ENCODE results near the gene TPMT. TPM values are rescaled to one million over a fixed set of nuclear protein-coding genes. Genes with fewer than 3 reads are reported as not detected.

TPMT gene
- total and polyA plus RNA-seq, 4 donors = 10.3 to 28.6 (median 25.7) TPM

DNA sequence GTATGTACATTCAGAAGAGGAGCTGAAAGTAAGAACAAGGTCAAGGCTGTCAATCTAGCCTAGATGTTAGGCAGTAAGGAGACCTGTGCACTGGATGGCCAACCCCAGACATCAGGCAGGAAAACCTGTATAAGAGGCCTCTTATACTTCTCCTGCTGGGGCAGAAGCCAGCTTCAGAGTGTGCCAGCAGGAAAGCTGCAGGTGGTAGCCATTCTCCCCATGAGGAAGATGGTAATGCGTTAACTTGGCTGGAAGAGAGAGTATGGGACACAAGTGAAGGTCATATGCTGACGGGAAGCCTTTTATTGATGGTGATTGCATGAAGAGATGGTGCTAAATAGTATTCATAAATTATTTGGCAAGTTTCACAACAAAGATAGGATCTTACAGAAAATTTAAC lies 53.0 kb downstream of the TPMT start:
- Histone ChIP-seq H3K9me3 (ENCODE audit: control insufficient read depth in 4 of 4, low read length in 3 of 4) (no peaks in the 10 kb centered on the region), H3K27ac (ENCODE audit: low read depth in 1 of 2, low read length in 2 of 2) (no peak overlapping the region), H3K27me3 (ENCODE audit: control insufficient read depth in 4 of 4, insufficient read depth in 4 of 4, low read length in 3 of 4) (no peaks in the 10 kb centered on the region), H3K4me1 (ENCODE audit: control insufficient read depth in 4 of 4, insufficient read depth in 4 of 4, low read length in 3 of 4) (no peaks in the 10 kb centered on the region), H3K4me3 (ENCODE audit: low read depth in 1 of 3, low read length in 3 of 3) (no peak overlapping the region), H3K36me3 (ENCODE audit: control insufficient read depth in 4 of 4, insufficient read depth in 3 of 4, low read depth in 1 of 4, low read length in 3 of 4) (no peaks in the 10 kb centered on the region), H3K9ac (ENCODE audit: low read depth in 1 of 2, low read length in 2 of 2) (no peak overlapping the region)
- DNase-seq (ENCODE audit: low spot score) = no peak
- 93% methylated on average over 2 of the region's 2 CpGs for WGBS
- TF ChIP-seq NR2F2 (IDR thresholded peaks at IDR 0.05) (no peak), FOXA1 (IDR thresholded peaks at IDR 0.05) (no peak), HNF4A (conservative IDR thresholded peaks at IDR 0.05) (no peak), JUND (IDR thresholded peaks at IDR 0.05) (no peak), EGR1 (IDR thresholded peaks at IDR 0.05; ENCODE audit: low read depth in 2 of 2) (no peak), CTCF (IDR thresholded peaks at IDR 0.05; ENCODE audit: low read depth, low read length, missing input control) (no peak), RXRA (IDR thresholded peaks at IDR 0.05) (no peak), SP1 (IDR thresholded peaks at IDR 0.05) (no peak), GABPA (IDR thresholded peaks at IDR 0.05 in 1 of 2, conservative IDR thresholded peaks at IDR 0.05 in 1 of 2) (no peak), MAX (IDR thresholded peaks at IDR 0.05) (no peak), REST (IDR thresholded peaks at IDR 0.05) (no peak), HNF4G (IDR thresholded peaks at IDR 0.05) (no peak), YY1 (IDR thresholded peaks at IDR 0.05) (no peak), TAF1 (conservative IDR thresholded peaks at IDR 0.05) (no peak), FOXA2 (IDR thresholded peaks at IDR 0.05) (no peak)
- TF ChIP-seq, protein P1, sequence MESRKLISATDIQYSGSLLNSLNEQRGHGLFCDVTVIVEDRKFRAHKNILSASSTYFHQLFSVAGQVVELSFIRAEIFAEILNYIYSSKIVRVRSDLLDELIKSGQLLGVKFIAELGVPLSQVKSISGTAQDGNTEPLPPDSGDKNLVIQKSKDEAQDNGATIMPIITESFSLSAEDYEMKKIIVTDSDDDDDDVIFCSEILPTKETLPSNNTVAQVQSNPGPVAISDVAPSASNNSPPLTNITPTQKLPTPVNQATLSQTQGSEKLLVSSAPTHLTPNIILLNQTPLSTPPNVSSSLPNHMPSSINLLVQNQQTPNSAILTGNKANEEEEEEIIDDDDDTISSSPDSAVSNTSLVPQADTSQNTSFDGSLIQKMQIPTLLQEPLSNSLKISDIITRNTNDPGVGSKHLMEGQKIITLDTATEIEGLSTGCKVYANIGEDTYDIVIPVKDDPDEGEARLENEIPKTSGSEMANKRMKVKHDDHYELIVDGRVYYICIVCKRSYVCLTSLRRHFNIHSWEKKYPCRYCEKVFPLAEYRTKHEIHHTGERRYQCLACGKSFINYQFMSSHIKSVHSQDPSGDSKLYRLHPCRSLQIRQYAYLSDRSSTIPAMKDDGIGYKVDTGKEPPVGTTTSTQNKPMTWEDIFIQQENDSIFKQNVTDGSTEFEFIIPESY (IDR thresholded peaks at IDR 0.05) = no peak
- TF ChIP-seq, protein P2, sequence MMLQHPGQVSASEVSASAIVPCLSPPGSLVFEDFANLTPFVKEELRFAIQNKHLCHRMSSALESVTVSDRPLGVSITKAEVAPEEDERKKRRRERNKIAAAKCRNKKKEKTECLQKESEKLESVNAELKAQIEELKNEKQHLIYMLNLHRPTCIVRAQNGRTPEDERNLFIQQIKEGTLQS (IDR thresholded peaks at IDR 0.05) = no peak

DNA sequence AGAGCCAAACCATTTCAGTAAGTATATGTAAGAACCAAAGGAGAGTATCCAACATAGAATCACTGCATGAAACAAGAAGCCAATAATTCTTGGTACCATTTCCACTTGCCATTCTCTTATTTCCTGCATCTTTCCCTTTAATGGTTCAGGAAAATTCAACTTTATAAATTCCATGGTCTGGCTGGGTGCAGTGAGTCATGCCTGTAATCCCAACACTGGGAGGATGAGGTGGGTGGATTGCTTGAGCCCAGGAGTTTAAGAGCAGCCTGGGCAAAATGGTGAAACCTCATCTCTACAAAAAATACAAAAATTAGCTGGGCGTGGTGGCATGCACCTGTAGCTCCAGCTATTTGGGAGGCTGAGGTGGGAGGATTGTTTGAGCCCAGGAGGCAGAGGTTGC lies 53.6 kb downstream of the TPMT start:
- Histone ChIP-seq H3K27ac (ENCODE audit: low read depth in 1 of 2, low read length in 2 of 2) (no peak overlapping the region), H3K9ac (ENCODE audit: low read depth in 1 of 2, low read length in 2 of 2) (no peak overlapping the region), H3K9me3 (ENCODE audit: control insufficient read depth in 4 of 4, low read length in 3 of 4) (no peaks in the 10 kb centered on the region), H3K27me3 (ENCODE audit: control insufficient read depth in 4 of 4, insufficient read depth in 4 of 4, low read length in 3 of 4) (no peaks in the 10 kb centered on the region), H3K4me1 (ENCODE audit: control insufficient read depth in 4 of 4, insufficient read depth in 4 of 4, low read length in 3 of 4) (no peaks in the 10 kb centered on the region), H3K4me3 (ENCODE audit: low read depth in 1 of 3, low read length in 3 of 3) (no peak overlapping the region), H3K36me3 (ENCODE audit: control insufficient read depth in 4 of 4, insufficient read depth in 3 of 4, low read depth in 1 of 4, low read length in 3 of 4) (no peaks in the 10 kb centered on the region)
- TF ChIP-seq JUND (IDR thresholded peaks at IDR 0.05) (no peak), RXRA (IDR thresholded peaks at IDR 0.05) (no peak), RAD21 (IDR thresholded peaks at IDR 0.05) (no peak), NR2F2 (IDR thresholded peaks at IDR 0.05) (no peak), FOXA1 (IDR thresholded peaks at IDR 0.05) (no peak), CTCF (IDR thresholded peaks at IDR 0.05; ENCODE audit: low read depth, low read length, missing input control) (no peak), SP1 (IDR thresholded peaks at IDR 0.05) (no peak)
- DNase-seq (ENCODE audit: low spot score) = no peak
- 98% methylated on average over 1 of the region's 1 CpG for WGBS

Measured in liver (tissue), 9 donors.